ENCODE measurements around the gene CDC123. TPM values are rescaled to one million over a fixed set of nuclear protein-coding genes. Genes with fewer than 3 reads are reported as not detected.
"Not testable (repeated sequence)": the region's sequence is repeated elsewhere in the genome, so short reads cannot be mapped to it uniquely, and the experiment has no call there.

Gene CDC123
- total and polyA plus RNA-seq, 5 experiments from 2014 or later = 42.3 to 91.0 (median 83.1) TPM

DNA sequence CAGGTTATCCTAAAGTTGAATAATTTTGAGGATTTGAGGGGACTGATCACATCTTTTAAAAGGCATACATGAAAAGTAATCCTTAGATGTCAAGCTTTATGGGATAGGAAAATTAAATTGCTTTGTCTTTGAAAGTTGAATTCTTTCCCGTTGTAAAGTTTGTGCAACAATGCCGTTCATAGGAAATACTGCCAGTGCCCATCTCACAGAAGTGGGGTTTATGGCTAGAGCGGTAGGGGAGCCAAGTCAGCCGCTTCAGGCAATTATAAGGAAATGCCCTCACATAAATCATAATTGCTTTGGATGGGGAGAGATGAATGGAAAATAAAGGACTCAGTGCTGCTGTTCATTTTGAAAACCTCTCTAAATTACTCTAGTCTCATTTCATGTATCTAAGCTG, 18.1 kb downstream of the CDC123 start:
- Mint-ChIP-seq H3K27me3 (no peaks in the 10 kb centered on the region), H3K9me3 (no peaks in the 10 kb centered on the region), H3K36me3 (peaks cover 16 to 82% (median 21%) of the 10 kb centered on the region in 3 donors), H3K27ac (peak overlapping the region in 9 of 10 donors; percentile 25 to 94 (median 87)), H3K4me3 (no peak overlapping the region), H3K4me1 (peaks cover 8 to 22% (median 19%) of the 10 kb centered on the region in 4 donors)
- ATAC-seq (no peak), DNase-seq (no peak)
- POLR2A ChIA-PET = no interaction called here

- Mint-ChIP-seq H3K4me3 (peak overlapping the region; percentile 54 to 84 (median 72)), H3K4me1 (peaks cover 7 to 19% (median 18%) of the 10 kb centered on the region in 4 donors), H3K9me3 (no peaks in the 10 kb centered on the region), H3K36me3 (peaks cover 16 to 85% (median 24%) of the 10 kb centered on the region in 3 donors), H3K27me3 (no peaks in the 10 kb centered on the region), H3K27ac (peak overlapping the region; percentile 60 to 94 (median 87))
- POLR2A ChIA-PET = interaction anchor here (1.1 kb wide), 1 partner anchor 9 kb away, joined by 5 read pairs; no protein-coding TSS in a partner anchor
- ATAC-seq = peak; percentile 42 to 57
- DNase-seq = peak in 8 of 10 donors; percentile 27 to 60 (median 37)
Measured at GRCh38 chr10:12214763-12215218, 18.8 kb downstream of the CDC123 start.

DNA sequence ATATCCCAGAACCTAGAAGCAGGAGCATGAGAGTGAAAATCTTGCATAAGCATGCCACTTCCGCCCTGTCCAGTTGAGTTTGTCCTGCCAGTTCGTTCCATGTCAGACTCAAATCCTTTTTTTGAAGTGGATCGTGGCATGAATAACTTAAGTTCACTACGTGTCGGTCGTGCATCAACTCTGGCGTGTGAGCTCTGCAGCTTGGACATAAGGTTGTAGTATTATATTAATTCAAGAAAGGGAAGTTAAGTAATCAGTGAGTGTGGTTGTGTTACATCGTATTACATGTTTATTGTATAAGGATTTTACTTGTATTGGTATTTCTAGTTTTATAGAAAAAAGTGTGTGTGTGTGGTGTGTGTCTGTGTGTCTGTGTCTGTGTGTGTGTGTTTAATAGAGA, 23.0 kb downstream of the CDC123 start:
- no peak for DNase-seq
- peaks cover 10 to 21% (median 18%) of the 10 kb centered on the region in 4 donors for H3K4me1 Mint-ChIP-seq
- ATAC-seq = no peak
- H3K27ac Mint-ChIP-seq = peak overlapping the region in 4 of 10 donors; percentile 19 to 56 (median 48)
- POLR2A ChIA-PET = no interaction called here
- H3K9me3 Mint-ChIP-seq = no peaks in the 10 kb centered on the region
- peaks cover 16 to 81% (median 27%) of the 10 kb centered on the region in 3 donors for H3K36me3 Mint-ChIP-seq
- H3K27me3 Mint-ChIP-seq = no peaks in the 10 kb centered on the region
- no peak overlapping the region for H3K4me3 Mint-ChIP-seq

DNA sequence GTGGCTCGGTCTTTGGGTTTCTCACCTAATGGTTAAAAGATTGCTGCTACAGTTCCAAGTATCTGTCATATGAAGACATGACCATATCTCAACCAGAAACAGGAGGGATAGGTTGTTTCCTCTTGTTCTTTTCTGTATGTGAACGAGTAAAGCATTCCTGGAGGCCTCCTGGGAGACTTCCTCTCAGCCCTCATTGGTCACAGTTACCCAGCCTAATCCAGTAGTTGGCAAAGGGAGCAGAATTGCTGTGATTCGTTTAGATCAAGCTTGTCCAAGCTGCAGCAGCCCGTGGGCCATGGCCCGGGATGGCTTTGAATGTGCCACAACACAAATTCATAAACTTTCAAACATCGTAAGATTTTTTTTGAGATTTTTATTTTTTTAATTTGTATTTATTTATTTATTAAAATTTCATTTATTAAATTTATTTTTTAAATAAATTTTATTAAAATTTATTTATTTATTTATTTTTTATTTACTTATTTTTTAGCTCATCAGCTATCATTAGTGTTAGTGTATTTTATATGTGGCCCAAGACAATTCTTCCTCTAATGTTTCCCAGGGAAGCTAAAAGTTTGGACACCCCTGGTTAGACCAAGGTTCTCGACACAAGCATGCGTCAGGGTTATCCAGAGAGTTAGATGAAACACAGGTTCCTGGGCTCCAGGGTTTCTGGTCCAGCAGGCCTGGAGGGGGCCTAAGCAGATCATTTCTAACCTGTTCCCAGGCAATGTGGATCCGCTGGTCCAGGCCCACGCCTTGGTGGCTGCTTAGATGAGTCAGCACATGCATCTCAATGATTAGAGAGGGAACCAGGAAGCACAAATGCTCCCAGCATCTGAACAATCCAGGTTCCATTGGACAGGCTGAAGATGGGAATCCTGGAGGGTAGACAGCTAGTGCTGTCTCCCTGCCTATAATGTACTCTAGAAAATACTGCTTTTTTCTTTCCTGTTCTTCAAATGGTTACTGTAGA, 25.6 kb downstream of the CDC123 start:
- ATAC-seq = no peak
- POLR2A ChIA-PET = no interaction called here
- H3K4me3 Mint-ChIP-seq = no peak overlapping the region
- peaks cover 0 to 7% (median 4%) of the 10 kb centered on the region in 4 donors for H3K4me1 Mint-ChIP-seq
- DNase-seq = no peak
- no peaks in the 10 kb centered on the region for H3K27me3 Mint-ChIP-seq
- peaks cover 18 to 86% (median 33%) of the 10 kb centered on the region in 3 donors for H3K36me3 Mint-ChIP-seq
- peak overlapping the region in 5 of 10 donors; percentile 10 to 73 (median 31) for H3K27ac Mint-ChIP-seq
- no peaks in the 10 kb centered on the region for H3K9me3 Mint-ChIP-seq

- Mint-ChIP-seq H3K4me1 (peaks cover 0 to 12% (median 4%) of the 10 kb centered on the region in 4 donors), H3K36me3 (peaks cover 14 to 78% (median 28%) of the 10 kb centered on the region in 3 donors), H3K27ac (peak overlapping the region in 1 of 10 donors; percentile 37), H3K27me3 (no peaks in the 10 kb centered on the region), H3K9me3 (no peaks in the 10 kb centered on the region), H3K4me3 (no peak overlapping the region)
- no peak for ATAC-seq
- DNase-seq = no peak
- POLR2A ChIA-PET = no interaction called here
Measured at GRCh38 chr10:12225444-12225843, 29.5 kb downstream of the CDC123 start.

DNA sequence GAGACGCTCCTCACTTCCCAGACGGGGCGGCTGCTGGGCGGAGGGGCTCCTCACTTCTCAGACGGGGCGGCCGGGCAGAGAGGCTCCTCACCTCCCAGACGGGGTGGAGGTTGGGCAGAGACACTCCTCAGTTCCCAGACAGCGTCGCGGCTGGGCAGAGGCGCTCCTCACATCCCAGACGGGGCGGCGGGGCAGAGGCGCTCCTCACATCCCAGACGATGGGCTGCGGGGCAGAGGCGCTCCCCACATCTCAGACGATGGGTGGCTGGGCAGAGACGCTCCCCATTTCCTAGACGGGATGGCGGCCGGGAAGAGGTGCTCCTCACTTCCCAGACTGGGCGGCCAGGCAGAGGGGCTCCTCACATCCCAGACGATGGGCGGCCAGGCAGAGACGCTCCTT, 30.4 kb downstream of the CDC123 start:
- Mint-ChIP-seq H3K36me3 (peaks cover 14 to 80% (median 27%) of the 10 kb centered on the region in 3 donors), H3K4me1 (peaks cover 0 to 12% (median 4%) of the 10 kb centered on the region in 4 donors)
- POLR2A ChIA-PET, H3K27ac Mint-ChIP-seq, ATAC-seq, H3K9me3 Mint-ChIP-seq, H3K4me3 Mint-ChIP-seq, H3K27me3 Mint-ChIP-seq, DNase-seq: not testable (repeated sequence)

DNA sequence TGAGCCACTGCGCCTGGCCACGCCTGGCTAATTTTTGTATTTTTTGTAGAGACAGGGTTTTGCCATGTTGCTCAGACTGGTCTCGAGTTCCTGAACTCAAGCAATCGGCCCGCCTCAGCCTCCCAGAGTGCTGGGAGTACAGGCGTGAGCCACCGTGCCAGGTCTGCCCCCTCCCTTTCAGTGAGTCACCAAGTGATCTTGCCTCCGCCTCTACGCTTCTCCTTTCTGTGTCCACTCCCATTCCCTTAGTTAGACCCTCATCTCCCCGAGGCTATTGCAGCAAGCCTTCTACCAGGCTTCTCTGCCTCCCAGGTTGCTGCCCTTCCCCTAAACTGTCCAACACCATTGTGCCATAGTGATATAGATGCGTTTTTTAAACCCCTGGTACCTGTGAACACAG, 32.9 kb downstream of the CDC123 start:
- DNase-seq (no peak), ATAC-seq (no peak)
- peaks cover 14 to 79% (median 27%) of the 10 kb centered on the region in 3 donors for H3K36me3 Mint-ChIP-seq
- H3K27ac Mint-ChIP-seq = peak overlapping the region in 1 of 10 donors; percentile 49
- no peak overlapping the region for H3K4me3 Mint-ChIP-seq
- H3K27me3 Mint-ChIP-seq = no peaks in the 10 kb centered on the region
- no peaks in the 10 kb centered on the region for H3K9me3 Mint-ChIP-seq
- POLR2A ChIA-PET = no interaction called here
- peaks cover 0 to 8% (median 1%) of the 10 kb centered on the region in 4 donors for H3K4me1 Mint-ChIP-seq

- H3K4me1 Mint-ChIP-seq, H3K27me3 Mint-ChIP-seq, DNase-seq, H3K9me3 Mint-ChIP-seq, POLR2A ChIA-PET, ATAC-seq, H3K4me3 Mint-ChIP-seq: not testable (repeated sequence)
- H3K27ac Mint-ChIP-seq = peak overlapping the region in 2 of 10 donors; percentile 0 to 41
- H3K36me3 Mint-ChIP-seq = peaks cover 2 to 85% (median 36%) of the 10 kb centered on the region in 3 donors
Measured at GRCh38 chr10:12234687-12235086, 38.7 kb downstream of the CDC123 start.

DNA sequence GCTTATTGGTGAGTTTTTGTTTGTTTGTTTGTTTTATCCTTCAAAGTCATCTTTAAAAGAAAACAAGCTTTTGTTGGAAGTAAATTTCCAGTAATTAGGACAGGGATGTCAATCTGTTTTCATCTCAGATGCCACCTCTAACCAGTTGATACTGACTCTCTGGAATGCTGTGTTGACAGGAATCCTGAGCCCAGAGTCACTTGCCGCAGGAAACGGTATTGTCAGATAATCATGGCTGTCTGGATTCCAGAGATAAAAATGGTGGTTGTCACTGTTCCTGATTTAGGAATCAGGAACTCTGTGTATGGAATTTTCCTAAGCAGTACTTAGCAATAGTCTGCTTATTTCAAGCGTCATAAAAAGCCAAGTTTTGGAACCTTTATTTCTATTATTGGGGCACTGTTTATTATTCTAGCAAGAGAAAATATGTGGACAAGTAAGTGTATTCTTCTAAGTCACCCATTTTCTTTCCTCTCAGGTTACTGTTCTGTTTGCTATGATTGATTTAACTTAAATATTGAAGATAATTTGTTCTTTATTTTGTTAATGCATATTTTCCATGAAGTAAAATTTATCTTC, 39.2 kb downstream of the CDC123 start:
- Mint-ChIP-seq H3K4me1 (peaks cover 0 to 5% (median 0%) of the 10 kb centered on the region in 4 donors), H3K27ac (peak overlapping the region in 2 of 10 donors; percentile 0 to 41), H3K27me3 (no peaks in the 10 kb centered on the region), H3K9me3 (no peaks in the 10 kb centered on the region), H3K36me3 (peaks cover 0 to 82% (median 34%) of the 10 kb centered on the region in 3 donors), H3K4me3 (no peak overlapping the region)
- DNase-seq (no peak), ATAC-seq (no peak)
- POLR2A ChIA-PET = no interaction called here

GRCh38 chr10:12235796-12236195, 39.8 kb downstream of the CDC123 start:
- H3K27ac Mint-ChIP-seq = no peak overlapping the region
- no peaks in the 10 kb centered on the region for H3K27me3 Mint-ChIP-seq
- DNase-seq (no peak), ATAC-seq (no peak)
- H3K36me3 Mint-ChIP-seq = peaks cover 0 to 82% (median 35%) of the 10 kb centered on the region in 3 donors
- H3K4me1 Mint-ChIP-seq = peaks cover 0 to 9% (median 2%) of the 10 kb centered on the region in 4 donors
- no peaks in the 10 kb centered on the region for H3K9me3 Mint-ChIP-seq
- POLR2A ChIA-PET = no interaction called here
- no peak overlapping the region for H3K4me3 Mint-ChIP-seq

DNA sequence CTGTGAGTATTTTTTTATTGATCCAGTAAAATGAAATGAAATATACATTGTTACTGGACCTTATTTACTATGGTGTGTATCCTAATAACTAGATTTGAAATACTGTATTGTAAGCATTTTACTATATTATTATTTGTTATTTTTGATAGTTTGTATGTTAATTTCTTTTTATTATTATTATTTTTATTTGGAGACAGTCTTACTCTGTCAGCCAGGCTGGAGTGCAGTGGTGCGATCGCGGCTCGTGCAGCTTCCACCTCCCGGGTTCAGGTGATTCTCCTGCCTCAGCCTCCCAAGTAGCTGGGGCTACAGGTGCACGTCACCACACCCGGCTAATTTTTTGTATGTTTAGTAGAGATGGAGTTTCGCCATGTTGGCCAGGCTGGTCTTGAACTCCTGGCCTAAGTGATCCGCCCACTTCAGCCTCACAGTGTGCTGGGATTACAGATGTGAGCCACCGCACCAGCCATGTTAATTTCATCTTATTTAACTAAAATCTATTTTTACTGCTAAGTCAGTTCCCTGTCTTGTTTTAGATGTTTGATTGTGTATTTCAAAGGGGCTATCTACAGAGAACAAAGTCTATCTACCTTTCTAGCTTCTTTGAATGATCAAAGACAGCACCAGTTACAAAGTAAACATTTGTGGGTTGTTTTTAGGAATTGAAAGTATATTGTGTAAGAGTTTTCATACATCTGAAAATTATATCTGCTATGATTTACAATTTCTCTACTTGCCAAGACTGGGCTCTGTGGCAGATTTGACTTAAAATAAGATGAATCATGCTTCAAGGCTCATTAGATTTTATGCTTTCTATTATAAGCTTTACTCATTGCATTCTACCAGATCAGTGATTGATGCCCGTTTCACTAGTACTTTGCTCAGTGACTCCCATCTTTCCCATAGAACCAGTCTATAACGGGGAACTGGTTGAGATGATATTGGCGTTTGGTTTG, 41.6 kb downstream of the CDC123 start:
- no peaks in the 10 kb centered on the region for H3K27me3 Mint-ChIP-seq
- H3K27ac Mint-ChIP-seq = peak overlapping the region in 2 of 10 donors; percentile 65 to 74
- H3K4me3 Mint-ChIP-seq = no peak overlapping the region
- POLR2A ChIA-PET = no interaction called here
- peaks cover 6 to 81% (median 29%) of the 10 kb centered on the region in 3 donors for H3K36me3 Mint-ChIP-seq
- DNase-seq (no peak), ATAC-seq (no peak)
- no peaks in the 10 kb centered on the region for H3K9me3 Mint-ChIP-seq
- peaks cover 0 to 26% (median 8%) of the 10 kb centered on the region in 4 donors for H3K4me1 Mint-ChIP-seq

GRCh38 chr10:12238821-12239220, 42.8 kb downstream of the CDC123 start:
- DNase-seq (no peak), ATAC-seq (no peak)
- Mint-ChIP-seq H3K36me3 (peaks cover 6 to 85% (median 29%) of the 10 kb centered on the region in 3 donors), H3K27me3 (no peaks in the 10 kb centered on the region), H3K4me3 (no peak overlapping the region), H3K4me1 (peaks cover 0 to 36% (median 8%) of the 10 kb centered on the region in 4 donors), H3K27ac (no peak overlapping the region), H3K9me3 (no peaks in the 10 kb centered on the region)
- POLR2A ChIA-PET = interaction anchor here (0.6 kb wide), 1 partner anchor 166 kb away, joined by 3 read pairs; no protein-coding TSS in a partner anchor

All from naive thymus-derived CD8-positive, alpha-beta T cell (primary cell).